ENCODE results near the gene IFT122. TPM values are rescaled to one million over a fixed set of nuclear protein-coding genes. Genes with fewer than 3 reads are reported as not detected.
A peak's percentile ranks its signal among the peaks of the same experiment; 100 is the strongest.
"Not testable (repeated sequence)": the region's sequence is repeated elsewhere in the genome, so short reads cannot be mapped to it uniquely, and the experiment has no call there.

The IFT122 gene
- total RNA-seq, 2 experiments from 2014 or later = 27.8 to 32.4 TPM

DNA sequence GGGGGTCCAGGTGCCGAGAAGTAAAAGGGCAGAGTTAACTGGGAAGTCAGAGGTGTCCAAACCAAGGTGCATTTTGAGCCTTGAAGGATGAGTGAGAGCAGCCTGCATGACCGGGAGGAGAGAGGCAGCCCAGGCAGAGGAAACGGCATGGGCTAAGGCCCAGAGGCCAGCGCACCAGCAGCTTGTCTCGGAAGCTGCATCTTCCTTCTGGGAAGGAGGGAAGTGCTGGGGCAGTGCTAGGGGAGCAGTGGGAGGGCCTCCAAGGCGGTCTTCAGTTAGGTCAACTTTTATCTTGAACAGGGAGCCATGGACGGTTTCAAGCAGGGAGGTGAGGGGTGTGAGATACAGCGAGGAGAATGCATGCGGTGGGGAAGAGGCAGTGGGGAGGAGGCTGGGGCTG lies 104.0 kb downstream of the IFT122 start:
- Mint-ChIP-seq H3K9me3 (no peaks in the 10 kb centered on the region), H3K27me3 (ENCODE audit: low read depth) (no peaks in the 10 kb centered on the region), H3K36me3 (ENCODE audit: low read depth) (no peaks in the 10 kb centered on the region), H3K4me3 (no peak overlapping the region), H3K4me1 (ENCODE audit: low read depth) (no peaks in the 10 kb centered on the region), H3K27ac (no peak overlapping the region)
- CTCF ChIA-PET = interaction anchor here (0.7 kb wide), 1 partner anchor 121 kb away, joined by 3 read pairs; no protein-coding TSS in a partner anchor
- intact Hi-C loops (cut with micrococcal nuclease) = no loop called here
- no peak for DNase-seq

DNA sequence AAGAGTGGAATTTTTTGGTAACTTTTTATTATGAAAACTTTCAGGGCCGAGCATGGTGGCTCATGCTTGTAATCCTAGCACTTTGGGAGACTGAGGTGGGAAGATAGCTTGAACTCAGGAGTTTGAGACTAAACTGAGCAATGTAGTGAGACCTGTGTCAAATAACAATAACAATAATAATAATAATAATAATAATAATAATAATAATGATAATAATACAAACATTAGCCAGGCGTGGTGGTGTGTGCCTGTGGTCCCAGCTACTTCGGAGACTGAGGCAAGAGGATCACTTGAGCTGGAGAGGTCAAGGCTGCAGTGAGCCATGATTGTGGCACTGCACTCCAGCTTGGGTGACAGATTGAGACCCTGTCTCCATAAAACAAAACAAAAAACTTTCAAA lies 105.9 kb downstream of the IFT122 start:
- DNase-seq; H3K4me3 Mint-ChIP-seq; H3K9me3 Mint-ChIP-seq; H3K27ac Mint-ChIP-seq; intact Hi-C loops (cut with micrococcal nuclease); H3K27me3 Mint-ChIP-seq (ENCODE audit: low read depth); H3K4me1 Mint-ChIP-seq (ENCODE audit: low read depth); CTCF ChIA-PET; H3K36me3 Mint-ChIP-seq (ENCODE audit: low read depth): not testable (repeated sequence)

DNA sequence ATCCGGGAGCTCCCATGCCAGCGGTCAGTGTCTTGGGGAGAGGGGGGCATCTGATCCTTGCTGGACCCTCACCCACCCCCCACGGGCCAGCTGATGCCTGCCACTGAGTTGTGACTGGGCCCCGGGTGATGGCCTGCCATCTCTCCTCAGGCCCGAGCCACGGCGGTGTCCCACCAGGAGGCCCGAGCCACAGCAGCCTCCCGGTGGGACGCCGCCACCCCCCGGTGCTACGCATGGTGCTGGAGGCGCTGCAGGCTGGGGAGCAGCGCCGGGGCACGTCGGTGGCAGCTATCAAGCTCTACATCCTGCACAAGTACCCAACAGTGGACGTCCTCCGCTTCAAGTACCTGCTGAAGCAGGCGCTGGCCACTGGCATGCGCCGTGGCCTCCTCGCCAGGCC lies 107.2 kb downstream of the IFT122 start:
- no peak for DNase-seq
- intact Hi-C loops (cut with micrococcal nuclease) = no loop called here
- no peaks in the 10 kb centered on the region for H3K36me3 Mint-ChIP-seq (ENCODE audit: low read depth)
- H3K9me3 Mint-ChIP-seq = no peaks in the 10 kb centered on the region
- H3K4me3 Mint-ChIP-seq = no peak overlapping the region
- H3K27ac Mint-ChIP-seq = no peak overlapping the region
- H3K27me3 Mint-ChIP-seq (ENCODE audit: low read depth) = no peaks in the 10 kb centered on the region
- no peaks in the 10 kb centered on the region for H3K4me1 Mint-ChIP-seq (ENCODE audit: low read depth)
- CTCF ChIA-PET = interaction anchor here (0.6 kb wide), 1 partner anchor 15 kb away, joined by 3 read pairs; no protein-coding TSS in a partner anchor

- CTCF ChIA-PET = no interaction called here
- Mint-ChIP-seq H3K9me3 (no peaks in the 10 kb centered on the region), H3K27me3 (ENCODE audit: low read depth) (no peaks in the 10 kb centered on the region), H3K27ac (no peak overlapping the region), H3K4me1 (ENCODE audit: low read depth) (no peaks in the 10 kb centered on the region), H3K4me3 (no peak overlapping the region), H3K36me3 (ENCODE audit: low read depth) (no peaks in the 10 kb centered on the region)
- no peak for DNase-seq
- intact Hi-C loops (cut with micrococcal nuclease) = no loop called here
These were observed 108.3 kb downstream of the IFT122 start for GRCh38 chr3:129548104-129548965.

GRCh38 chr3:129549006-129549800 lies 109.2 kb downstream of the IFT122 start:
- H3K4me3 Mint-ChIP-seq = no peak overlapping the region
- H3K27me3 Mint-ChIP-seq (ENCODE audit: low read depth) = no peaks in the 10 kb centered on the region
- H3K9me3 Mint-ChIP-seq = no peaks in the 10 kb centered on the region
- H3K27ac Mint-ChIP-seq = no peak overlapping the region
- intact Hi-C loops (cut with micrococcal nuclease) = no loop called here
- H3K4me1 Mint-ChIP-seq (ENCODE audit: low read depth) = peaks cover 3% of the 10 kb centered on the region
- CTCF ChIA-PET = interaction anchor here (1.3 kb wide), 1 partner anchor 59 kb away, joined by 3 read pairs; no protein-coding TSS in a partner anchor
- no peak for DNase-seq
- no peaks in the 10 kb centered on the region for H3K36me3 Mint-ChIP-seq (ENCODE audit: low read depth)

- Mint-ChIP-seq H3K27ac (no peak overlapping the region), H3K9me3 (no peaks in the 10 kb centered on the region), H3K36me3 (ENCODE audit: low read depth) (no peaks in the 10 kb centered on the region), H3K27me3 (ENCODE audit: low read depth) (no peaks in the 10 kb centered on the region), H3K4me3 (no peak overlapping the region), H3K4me1 (ENCODE audit: low read depth) (peaks cover 8% of the 10 kb centered on the region)
- CTCF ChIA-PET = interaction anchor here (0.6 to 1.3 kb wide), 2 partner anchors 60 to 164 kb away, joined by 3 read pairs; no protein-coding TSS in a partner anchor
- intact Hi-C loops (cut with micrococcal nuclease) = no loop called here
- DNase-seq = no peak
These were observed 109.8 kb downstream of the IFT122 start for GRCh38 chr3:129549805-129550204.

- Mint-ChIP-seq H3K36me3 (ENCODE audit: low read depth) (no peaks in the 10 kb centered on the region), H3K9me3 (no peaks in the 10 kb centered on the region), H3K4me1 (ENCODE audit: low read depth) (peaks cover 8% of the 10 kb centered on the region), H3K27me3 (ENCODE audit: low read depth) (no peaks in the 10 kb centered on the region), H3K27ac (no peak overlapping the region), H3K4me3 (no peak overlapping the region)
- intact Hi-C loops (cut with micrococcal nuclease) = no loop called here
- CTCF ChIA-PET = interaction anchor here (1.1 kb wide), 1 partner anchor 169 kb away, joined by 3 read pairs; no protein-coding TSS in a partner anchor
- no peak for DNase-seq
These were observed 112.4 kb downstream of the IFT122 start for GRCh38 chr3:129552287-129553050.

GRCh38 chr3:129553171-129553570 lies 113.1 kb downstream of the IFT122 start:
- Mint-ChIP-seq H3K36me3 (ENCODE audit: low read depth) (no peaks in the 10 kb centered on the region), H3K9me3 (no peaks in the 10 kb centered on the region), H3K4me1 (ENCODE audit: low read depth) (peaks cover 8% of the 10 kb centered on the region), H3K4me3 (no peak overlapping the region), H3K27ac (no peak overlapping the region), H3K27me3 (ENCODE audit: low read depth) (no peaks in the 10 kb centered on the region)
- no peak for DNase-seq
- CTCF ChIA-PET = no interaction called here
- intact Hi-C loops (cut with micrococcal nuclease) = no loop called here

- no peak overlapping the region for H3K27ac Mint-ChIP-seq
- CTCF ChIA-PET = no interaction called here
These were observed 113.7 kb downstream of the IFT122 start for GRCh38 chr3:129553719-129554118.

DNA sequence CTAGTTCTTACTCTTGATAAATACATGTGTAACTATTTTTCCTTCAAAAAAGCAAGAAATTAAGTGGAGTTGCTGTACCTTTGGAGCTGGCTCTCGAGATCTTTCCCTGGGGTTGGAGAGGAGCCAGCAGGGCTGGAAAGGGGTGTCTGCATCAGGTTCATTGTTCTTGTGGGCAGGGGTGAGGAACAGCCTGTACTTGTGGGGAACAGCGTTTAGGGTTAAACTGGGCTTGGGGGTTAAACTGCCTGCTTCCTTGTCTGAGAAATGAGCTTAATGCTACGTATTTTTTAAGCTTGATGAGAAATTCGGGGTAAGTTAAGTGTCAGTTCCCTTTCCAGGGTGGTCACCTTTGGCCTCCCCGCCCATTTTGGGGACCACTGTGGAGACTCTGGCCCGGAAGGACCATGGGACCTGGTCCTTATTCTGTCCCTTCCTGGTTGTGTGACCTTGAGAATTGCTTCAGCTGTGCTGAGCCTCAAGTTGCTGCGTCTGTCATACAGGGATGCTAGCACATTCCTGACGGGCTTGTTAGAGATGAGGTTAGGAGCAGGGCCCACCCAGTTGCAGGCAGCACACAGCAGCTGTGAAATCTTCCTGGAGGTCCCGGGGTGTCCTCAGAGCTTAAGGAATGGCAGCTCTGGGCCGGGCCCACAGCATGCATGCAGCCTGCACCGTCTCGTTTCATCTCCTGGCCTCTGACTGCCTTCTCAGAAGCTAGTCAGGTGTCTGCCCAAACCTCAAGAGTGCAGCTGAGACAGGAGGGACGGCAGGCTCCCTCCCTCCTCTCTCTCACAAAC lies 114.5 kb downstream of the IFT122 start:
- DNase-seq = no peak
- CTCF ChIA-PET = interaction anchor here (1.1 to 1.5 kb wide), 2 partner anchors 25 to 63 kb away, joined by 3 read pairs; no protein-coding TSS in a partner anchor
- no peaks in the 10 kb centered on the region for H3K27me3 Mint-ChIP-seq (ENCODE audit: low read depth)
- H3K9me3 Mint-ChIP-seq = no peaks in the 10 kb centered on the region
- H3K36me3 Mint-ChIP-seq (ENCODE audit: low read depth) = no peaks in the 10 kb centered on the region
- intact Hi-C loops (cut with micrococcal nuclease) = no loop called here
- H3K4me3 Mint-ChIP-seq = no peak overlapping the region
- peaks cover 8% of the 10 kb centered on the region for H3K4me1 Mint-ChIP-seq (ENCODE audit: low read depth)
- no peak overlapping the region for H3K27ac Mint-ChIP-seq

More at GRCh38 chr3:129553719-129554118, 113.7 kb downstream of the IFT122 start:
- intact Hi-C loops (cut with micrococcal nuclease) = no loop called here
- Mint-ChIP-seq H3K4me3 (no peak overlapping the region), H3K4me1 (ENCODE audit: low read depth) (peaks cover 8% of the 10 kb centered on the region), H3K27me3 (ENCODE audit: low read depth) (no peaks in the 10 kb centered on the region), H3K9me3 (no peaks in the 10 kb centered on the region), H3K36me3 (ENCODE audit: low read depth) (no peaks in the 10 kb centered on the region)
- DNase-seq = peak; percentile 38

GRCh38 chr3:129555153-129555550 lies 115.1 kb downstream of the IFT122 start:
- Mint-ChIP-seq H3K4me1 (ENCODE audit: low read depth) (peaks cover 8% of the 10 kb centered on the region), H3K9me3 (no peaks in the 10 kb centered on the region), H3K4me3 (no peak overlapping the region), H3K27me3 (ENCODE audit: low read depth) (no peaks in the 10 kb centered on the region), H3K27ac (no peak overlapping the region), H3K36me3 (ENCODE audit: low read depth) (no peaks in the 10 kb centered on the region)
- intact Hi-C loops (cut with micrococcal nuclease) = no loop called here
- CTCF ChIA-PET = interaction anchor here (0.6 to 1.5 kb wide), 3 partner anchors 24 to 65 kb away, joined by 3 to 6 read pairs (median 3); no protein-coding TSS in a partner anchor
- DNase-seq = no peak

Measured in activated naive CD4-positive, alpha-beta T cell treated with anti-CD3 and anti-CD28 coated beads for 36 hours (primary cell).